ENCODE measurements around the gene KRT15. TPM values are rescaled to one million over a fixed set of nuclear protein-coding genes. Genes with fewer than 3 reads are reported as not detected.
"Not testable (repeated sequence)": the region's sequence is repeated elsewhere in the genome, so short reads cannot be mapped to it uniquely, and the experiment has no call there.

KRT15 gene
- total RNA-seq, 1 experiment from 2014 or later, result 31.9 TPM

- DNase-seq (ENCODE audit: low spot score), result no peak
Observed at GRCh38 chr17:41544491-41544892, 25.8 kb upstream of the KRT15 start.

DNA sequence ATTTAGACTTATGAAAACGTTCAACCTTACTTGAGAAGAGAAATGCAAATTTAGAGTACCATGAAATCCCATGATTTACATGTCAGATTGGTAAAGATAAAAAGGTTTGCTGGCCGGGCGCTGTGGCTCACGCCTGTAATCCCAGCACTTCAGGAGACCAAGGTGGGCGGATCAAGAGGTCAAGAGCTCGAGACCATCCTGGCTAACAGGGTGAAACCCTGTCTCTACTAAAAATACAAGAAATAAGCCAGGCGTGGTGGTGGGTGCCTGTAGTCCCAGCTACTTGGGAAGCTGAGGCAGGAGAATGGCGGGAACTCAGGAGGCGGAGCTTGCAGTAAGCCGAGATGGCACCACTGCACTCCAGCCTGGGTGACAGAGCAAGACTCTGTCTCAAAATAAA is 24.1 kb upstream of the KRT15 start:
- not testable (repeated sequence) for DNase-seq (ENCODE audit: low spot score)

DNA sequence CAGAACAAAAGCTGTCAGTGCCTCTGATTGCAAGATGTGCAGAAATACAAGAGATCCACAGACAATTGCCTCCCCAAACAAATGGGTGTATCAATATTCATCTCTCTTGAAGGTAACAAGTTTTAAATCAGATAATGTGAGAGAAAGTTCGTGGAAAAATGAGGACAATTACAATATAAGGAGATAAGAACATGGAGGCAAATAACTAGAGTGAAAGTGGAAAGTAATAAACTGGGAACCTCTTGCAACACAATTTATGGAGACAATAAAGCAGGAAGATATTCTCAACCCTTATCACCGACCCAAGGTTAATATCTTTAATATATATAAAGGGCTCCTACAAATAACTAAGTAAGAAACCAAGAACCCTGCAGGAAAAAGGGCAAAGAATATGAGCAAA is 23.7 kb upstream of the KRT15 start:
- no peak for DNase-seq (ENCODE audit: low spot score)

DNA sequence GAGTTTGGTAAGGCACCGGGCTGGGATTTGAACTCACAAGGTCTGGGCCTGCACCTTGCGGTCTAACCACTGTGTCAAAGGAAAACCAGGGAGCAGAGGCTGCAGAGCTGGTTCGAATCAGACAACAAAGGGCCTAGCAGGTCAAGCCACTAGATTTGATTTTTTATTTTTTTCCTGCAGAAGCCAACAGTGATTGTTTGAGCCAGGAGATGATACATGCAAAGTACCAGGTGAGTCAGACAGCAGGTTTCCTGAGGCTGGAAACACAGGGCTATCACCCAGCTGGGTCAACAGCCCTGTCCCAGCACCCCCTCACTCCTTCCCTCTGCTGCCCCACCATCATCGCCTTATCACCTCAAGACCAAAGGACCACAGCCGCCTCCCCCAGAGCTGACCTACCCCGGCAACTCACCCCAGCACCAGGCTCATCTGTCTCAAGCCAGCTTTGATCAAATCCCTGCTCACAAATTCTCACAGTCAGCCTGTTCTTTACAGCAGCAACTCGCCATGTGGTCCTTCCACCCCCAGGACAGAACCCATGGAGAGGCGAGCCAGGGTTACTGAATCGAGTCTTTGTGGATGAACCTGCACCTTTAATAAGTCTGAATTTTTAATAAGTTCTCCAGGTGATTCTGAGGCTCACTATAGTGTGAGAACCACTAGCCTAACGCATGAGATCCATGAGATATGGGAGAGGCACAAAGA is 22.4 kb upstream of the KRT15 start:
- peak; percentile 58 for DNase-seq (ENCODE audit: low spot score)

GRCh38 chr17:41539979-41540701 is 21.4 kb upstream of the KRT15 start:
- no peak for DNase-seq (ENCODE audit: low spot score)

DNA sequence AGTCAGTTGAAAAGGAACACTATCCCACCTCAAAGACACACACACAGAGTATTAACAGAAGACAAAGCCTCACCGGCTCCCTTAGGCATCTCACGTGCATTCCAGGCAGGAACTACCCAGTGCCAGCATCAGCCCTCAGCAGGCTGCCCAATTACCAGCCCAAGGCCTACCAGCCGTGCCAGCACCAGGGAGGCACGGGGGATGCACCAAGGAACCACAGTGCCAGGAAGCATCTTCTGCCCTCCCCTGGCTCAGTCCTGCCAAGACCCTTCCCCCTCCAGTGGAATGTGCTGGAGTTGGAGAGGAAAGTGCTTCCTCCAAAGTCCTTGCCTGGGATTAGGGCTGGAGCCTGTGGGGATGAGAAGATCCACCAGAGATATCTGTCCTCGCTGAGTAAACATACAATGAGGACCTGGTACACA is 20.4 kb upstream of the KRT15 start:
- DNase-seq (ENCODE audit: low spot score), result peak; percentile 61

- peak; percentile 84 for DNase-seq (ENCODE audit: low spot score)
Observed at GRCh38 chr17:41538565-41538991, 19.9 kb upstream of the KRT15 start.

DNA sequence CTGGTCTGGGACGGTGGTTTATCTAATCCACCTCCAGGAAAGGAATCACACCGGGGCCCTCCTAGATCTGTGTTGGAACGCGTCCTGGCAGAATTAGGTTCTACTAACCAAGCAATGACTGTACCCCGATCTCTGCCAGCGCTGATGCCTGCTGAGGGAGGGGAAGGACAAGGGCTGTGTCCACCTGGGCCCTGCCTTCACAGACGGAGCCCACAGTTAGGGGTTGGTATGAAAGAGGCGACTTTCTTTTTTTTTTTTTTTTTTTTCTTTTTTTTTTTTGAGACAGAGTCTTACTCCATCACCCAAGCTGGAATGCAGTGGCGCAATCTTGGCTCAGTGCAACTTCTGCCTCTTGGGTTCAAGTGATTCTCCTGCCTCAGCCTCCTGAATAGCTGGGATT is 19.3 kb upstream of the KRT15 start:
- DNase-seq (ENCODE audit: low spot score), result no peak

- no peak for DNase-seq (ENCODE audit: low spot score)
Observed at GRCh38 chr17:41537614-41537954, 18.9 kb upstream of the KRT15 start.

- DNase-seq (ENCODE audit: low spot score), result no peak
Observed at GRCh38 chr17:41536741-41537613, 18.3 kb upstream of the KRT15 start.

DNA sequence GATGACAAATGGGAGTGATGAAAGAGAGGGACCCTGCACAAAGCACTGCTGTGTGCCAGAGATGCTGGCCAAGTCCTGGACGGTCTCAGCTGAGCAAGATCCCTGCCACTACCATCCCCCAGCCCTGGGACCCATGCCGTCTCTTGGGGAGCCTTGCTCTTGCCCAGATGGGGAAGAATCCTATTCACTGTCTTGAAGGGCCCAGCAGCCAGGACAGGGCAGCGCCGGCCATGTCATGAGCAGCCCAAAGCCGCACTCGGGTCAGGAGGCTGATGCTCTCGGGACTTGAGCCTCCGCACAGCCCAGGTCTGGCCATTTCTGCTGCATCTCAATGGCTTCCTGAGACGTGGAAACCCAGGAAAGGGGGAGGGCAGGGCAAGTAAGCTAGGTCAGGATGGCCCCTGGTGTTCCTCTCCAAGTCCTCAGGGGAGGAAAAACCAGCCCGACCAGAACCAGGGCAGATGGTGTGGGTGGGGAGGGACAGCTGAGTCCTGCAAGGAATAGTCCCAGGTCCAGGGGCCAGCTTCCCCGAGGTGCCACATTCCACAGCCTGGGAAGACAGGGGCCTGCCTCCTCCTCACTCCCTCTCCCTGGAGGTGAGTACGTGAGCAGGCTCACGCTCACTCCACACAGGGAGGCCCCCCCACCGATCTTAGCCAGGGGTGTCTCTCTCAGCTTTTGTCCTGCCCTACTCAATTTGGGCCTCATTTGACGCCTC is 17.2 kb upstream of the KRT15 start:
- DNase-seq (ENCODE audit: low spot score), result no peak

- no peak for DNase-seq (ENCODE audit: low spot score)
Observed at GRCh38 chr17:41534899-41535546, 16.3 kb upstream of the KRT15 start.

GRCh38 chr17:41533613-41534012 is 14.9 kb upstream of the KRT15 start:
- DNase-seq (ENCODE audit: low spot score), result no peak

- DNase-seq (ENCODE audit: low spot score), result no peak
Observed at GRCh38 chr17:41532947-41533570, 14.4 kb upstream of the KRT15 start.

DNA sequence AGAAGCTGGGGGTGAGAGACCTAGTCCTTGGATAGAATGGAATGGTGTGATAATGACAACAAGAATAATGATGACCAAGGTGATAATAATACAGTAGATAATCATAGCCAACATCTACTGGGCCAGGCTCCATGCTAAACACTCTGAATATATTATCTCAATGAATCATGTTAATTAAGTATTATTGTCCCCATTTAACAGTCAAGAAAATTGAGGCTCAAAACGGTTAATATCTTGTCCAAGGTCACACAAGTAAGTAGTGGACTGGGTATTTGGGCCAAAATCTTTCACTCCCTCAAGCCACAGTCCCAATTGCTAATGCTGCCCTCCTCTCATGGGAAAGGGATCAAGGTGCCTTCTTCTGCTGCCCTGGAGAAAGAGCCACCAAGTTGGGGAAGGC is 13.3 kb upstream of the KRT15 start:
- no peak for DNase-seq (ENCODE audit: low spot score)

DNA sequence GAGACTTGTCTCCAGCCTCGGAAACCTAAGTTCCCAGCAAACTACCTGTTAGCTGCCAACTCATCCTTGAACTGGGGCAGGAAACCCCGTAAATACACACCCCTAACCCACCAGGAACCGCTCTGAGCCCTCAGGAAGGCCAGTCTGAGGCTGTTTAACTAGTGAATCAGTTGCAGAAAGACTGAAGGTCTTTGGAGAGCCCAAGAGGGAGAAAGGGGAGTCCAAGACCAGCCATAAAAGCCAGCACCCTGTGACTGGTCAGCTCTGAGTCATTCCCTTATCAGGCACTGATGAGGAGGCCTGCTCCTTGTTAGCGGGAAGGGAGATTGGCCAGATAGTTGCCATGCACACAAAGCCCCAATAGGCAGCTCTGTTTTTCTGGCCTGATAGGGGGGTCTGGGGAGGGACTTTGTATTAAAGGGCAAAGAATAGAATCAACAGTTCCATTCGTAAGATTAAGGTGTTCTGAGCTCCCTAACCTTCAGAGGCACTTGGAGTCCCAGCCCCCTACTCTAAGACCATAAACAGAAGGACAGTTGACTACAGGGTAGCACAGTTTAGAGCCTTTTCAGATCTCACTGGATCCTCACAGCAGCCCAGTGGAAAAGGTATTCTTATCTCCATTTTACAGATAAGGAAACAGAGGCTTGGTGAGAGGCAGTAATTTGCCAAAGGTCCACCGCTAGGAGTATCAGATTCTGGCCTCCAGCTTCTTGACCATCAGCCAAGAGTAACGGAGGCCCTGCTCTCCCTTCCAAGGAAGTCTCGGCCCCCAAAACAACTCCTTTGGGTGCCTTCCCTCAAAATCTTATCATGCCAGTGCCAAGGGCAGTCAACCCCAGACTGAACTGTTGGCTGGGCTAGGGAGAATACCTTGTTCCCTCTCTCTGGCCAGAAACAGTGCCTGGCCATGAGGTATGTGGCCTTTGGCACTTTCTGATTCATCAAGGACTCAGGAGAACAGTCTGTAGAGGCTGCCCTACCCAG is 11.7 kb upstream of the KRT15 start:
- DNase-seq (ENCODE audit: low spot score), result peak; percentile 99

DNA sequence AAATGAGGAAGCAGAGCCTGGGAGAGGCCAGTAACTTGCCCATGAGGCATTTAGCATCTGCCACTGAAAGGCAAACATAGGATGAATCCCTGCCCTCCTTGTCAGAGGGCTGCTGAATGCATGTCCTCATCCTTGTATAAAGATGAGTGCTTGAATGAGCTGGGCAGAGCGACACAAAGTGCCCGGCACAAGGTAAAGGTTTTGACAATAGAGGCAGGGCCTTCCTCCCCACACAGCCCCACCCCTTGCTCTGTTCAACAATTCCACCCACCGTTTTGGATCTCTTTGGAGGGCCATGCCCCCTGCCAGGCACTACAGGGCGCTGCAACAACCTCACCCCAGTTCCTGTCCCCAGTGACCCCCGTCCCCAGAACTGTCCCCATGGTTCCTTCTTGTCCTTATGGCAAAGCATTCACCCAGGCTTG is 10.8 kb upstream of the KRT15 start:
- DNase-seq (ENCODE audit: low spot score), result no peak

GRCh38 chr17:41528959-41529353 is 10.3 kb upstream of the KRT15 start:
- DNase-seq (ENCODE audit: low spot score), result no peak

Data from A172 (cell line).